Endometrial microvascular endothelial cells (primary cell): ENCODE data around the gene SERPINC1. TPM values are rescaled to one million over a fixed set of nuclear protein-coding genes. Genes with fewer than 3 reads are reported as not detected.
"Not testable (repeated sequence)": the region's sequence is repeated elsewhere in the genome, so short reads cannot be mapped to it uniquely, and the experiment has no call there.

Source experiments
- in situ Hi-C: cut with HindIII; loops from 2 replicates; pipeline ENCODE4 v1.10.0; 2017; ENCODE audit warnings: low sequenced_read_pairs, low pct_unique_long_range_greater_than_20kb; ENCODE audit errors: inconsistent ontology term
- total RNA-seq: library from RNA; depleted of rRNA; stranded (reverse); fragments of >200 nt; gene quantifications from one replicate; pipeline ENCODE4 v1.2.3, GENCODE V29; 2015; ENCODE audit errors: inconsistent ontology term

SERPINC1 gene
- not detected for total RNA-seq

DNA sequence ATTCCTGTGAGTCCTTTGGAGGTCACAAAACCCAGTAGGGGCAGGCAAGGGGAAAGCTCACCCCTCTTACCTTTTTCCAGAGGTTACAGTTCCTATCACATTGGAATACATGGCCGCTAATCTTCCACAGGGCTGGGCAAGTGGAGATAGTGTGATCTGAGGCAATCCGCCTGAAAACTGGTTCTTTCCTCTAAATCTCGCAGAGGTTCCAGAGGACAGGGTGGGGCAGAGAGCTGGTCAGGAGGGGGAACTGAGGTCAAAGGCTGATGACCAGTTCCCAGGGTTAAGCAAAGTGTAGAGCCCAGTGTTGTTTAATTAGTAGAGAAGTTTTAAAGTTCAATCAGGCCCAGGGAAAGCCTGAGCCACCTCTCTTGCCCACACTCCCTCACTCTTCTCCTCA is at the start of gene SERPINC1:
Gene SERPINC1, minus strand, starts transcription at position 179 of the 400 bp plus-strand sequence. Its CDS starts 68 bp downstream, at position 111.
- in situ Hi-C loops = no loop called here

DNA sequence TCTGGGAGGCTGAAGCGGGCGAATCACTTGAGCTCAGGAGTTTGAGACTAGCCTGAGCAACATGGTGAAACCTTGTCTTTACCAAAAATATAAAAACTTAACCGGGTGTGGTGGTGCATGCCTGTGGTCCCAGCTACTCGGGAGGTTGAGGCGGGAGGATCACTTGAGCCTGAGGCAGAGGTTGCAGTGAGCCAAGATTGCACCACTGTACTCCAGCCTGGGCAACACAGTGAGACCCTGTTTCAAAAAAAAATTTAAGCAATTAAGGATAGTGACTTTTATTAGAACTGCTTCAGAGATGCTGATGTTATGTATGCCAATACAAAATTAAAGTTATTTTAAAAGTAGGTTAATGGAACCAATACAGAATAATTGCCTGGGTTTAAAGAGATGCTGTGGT is 48.8 kb upstream of the SERPINC1 start:
- in situ Hi-C loops = not testable (repeated sequence)

DNA sequence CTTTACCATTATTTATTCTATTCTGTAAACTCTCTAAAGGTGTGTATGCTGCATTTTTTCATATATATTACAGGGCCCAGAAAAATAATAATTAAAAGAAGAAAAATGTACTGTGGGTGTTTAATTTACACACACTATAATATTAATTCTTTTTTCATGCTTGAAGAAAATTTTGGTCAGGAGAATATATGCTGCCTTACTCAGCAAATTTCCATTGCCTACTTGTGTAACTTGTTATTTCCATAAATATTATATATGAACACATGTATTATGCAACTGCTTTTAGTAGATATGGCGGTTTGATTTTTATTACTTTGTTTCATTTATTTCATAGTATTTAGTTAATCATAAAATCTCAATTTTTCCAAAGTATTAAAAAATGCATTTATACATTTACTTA is 46.4 kb upstream of the SERPINC1 start:
- in situ Hi-C loops = no loop called here

DNA sequence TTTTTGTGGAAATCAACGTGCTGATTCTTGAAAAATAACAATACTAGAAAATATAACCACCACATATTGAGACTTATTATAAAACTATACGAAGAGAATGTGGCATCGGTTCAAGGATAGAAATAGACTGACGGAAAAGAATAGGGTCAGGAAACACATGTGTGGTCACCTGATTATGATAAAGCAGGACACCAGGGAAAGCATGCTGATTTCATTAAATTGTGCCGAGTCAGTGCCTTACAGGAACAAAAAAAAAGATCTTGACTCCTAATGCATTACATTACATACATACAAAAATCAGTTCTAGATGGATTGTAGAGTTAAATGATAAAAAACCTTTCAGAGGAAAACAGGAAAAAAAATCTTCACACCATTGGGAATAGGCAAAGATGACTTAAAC is 43.5 kb upstream of the SERPINC1 start:
- in situ Hi-C loops = no loop called here

DNA sequence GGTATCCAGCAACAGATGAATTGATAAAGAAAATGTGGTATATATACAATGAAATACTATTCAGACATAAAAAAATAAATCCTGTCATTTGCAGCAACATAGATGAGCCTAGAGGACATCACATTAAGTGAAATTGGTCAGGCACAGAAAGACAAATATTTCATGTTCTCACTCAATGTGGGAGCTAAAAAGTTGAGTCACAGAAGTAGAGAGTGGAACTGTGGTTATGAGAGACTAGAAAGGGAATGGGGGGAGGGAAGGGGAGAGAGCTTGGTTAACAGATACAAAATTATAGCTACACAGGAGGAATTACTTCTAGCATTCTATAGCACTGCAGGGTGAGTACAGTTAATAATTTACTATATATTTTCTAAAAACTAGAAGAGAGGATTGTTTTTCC is 37.1 kb upstream of the SERPINC1 start:
- in situ Hi-C loops = no loop called here

DNA sequence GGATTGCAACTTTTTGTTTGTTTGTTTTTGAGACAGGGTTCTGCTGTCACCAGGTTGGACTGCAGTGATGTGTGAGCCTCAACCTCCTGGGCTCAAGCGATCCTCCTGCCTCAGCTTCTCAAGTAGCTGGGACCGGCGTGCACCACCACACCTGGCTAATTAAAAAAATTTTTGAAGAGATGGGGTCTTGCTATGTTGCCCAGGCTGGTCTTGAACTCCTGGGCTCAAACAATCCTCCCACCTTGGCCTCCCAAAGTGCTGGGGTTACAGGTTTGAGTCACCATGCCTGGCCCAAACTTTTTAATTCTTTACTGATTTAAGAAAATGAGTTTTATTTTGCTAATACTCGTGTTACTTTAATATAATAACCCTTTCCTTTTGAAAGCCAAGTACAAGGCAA is 31.5 kb upstream of the SERPINC1 start:
- in situ Hi-C loops = no loop called here

DNA sequence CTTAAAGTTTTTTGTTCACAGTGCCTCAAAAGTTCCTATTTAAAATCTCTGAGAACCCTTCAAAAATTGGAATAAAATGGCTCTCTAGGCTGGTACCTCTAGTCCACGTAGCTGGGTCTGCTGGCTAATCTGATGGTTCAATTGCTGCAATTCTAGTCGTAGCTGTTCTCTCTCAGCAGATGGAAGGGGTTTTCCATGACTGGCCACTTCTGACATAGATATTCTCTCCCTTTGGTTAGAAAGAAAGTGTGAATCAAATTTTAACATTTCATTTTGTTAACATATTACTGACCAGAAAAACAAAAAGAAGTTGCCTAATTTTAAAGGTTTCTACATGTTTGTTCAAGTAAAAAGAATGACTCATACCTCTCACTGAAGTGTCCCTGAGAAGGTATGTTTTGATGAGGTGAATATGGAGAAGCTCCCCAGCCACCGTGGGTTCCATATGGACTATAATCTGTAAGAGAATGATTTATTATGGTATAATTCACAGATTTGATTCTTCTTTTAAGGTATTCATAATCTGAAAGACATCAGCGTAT is 29.3 kb upstream of the SERPINC1 start:
- in situ Hi-C loops = no loop called here

DNA sequence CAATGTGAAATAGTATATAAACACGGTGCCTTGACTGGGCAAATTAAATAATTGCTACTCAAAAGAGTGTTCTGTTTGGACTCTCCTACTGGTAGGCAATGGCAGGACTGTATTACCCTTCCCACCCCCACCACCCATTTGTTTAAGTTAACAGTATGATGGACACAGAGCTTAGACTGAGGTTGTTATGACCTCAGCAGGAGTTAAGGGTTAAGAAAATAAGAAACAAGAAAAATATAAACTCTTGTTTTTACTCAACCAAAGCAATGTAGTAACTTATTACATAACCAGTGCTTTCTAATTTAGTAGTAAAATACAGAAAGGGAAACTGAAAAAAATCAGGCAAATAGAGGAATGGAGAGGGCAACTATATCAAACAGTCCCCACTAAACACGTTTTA is 19.9 kb upstream of the SERPINC1 start:
- in situ Hi-C loops = no loop called here

DNA sequence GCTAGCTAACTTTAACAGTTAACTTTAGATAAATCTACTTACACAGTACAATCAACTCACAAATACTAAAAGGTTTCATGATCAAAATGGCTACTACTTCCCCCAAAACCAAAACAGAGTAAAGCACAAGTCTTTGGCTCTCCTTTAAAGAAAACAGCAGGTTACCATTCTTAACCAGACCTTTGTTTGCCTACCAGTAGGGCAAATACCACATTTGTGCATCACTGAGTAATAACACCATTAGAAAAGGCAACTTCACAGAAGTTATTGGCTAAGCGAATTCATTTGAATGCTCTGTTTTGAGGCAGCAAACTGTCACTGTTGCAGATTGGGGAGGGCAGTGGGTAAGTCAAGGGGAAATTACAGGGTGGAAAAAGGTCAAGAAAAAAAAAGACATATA is 17.3 kb upstream of the SERPINC1 start:
- in situ Hi-C loops = no loop called here

DNA sequence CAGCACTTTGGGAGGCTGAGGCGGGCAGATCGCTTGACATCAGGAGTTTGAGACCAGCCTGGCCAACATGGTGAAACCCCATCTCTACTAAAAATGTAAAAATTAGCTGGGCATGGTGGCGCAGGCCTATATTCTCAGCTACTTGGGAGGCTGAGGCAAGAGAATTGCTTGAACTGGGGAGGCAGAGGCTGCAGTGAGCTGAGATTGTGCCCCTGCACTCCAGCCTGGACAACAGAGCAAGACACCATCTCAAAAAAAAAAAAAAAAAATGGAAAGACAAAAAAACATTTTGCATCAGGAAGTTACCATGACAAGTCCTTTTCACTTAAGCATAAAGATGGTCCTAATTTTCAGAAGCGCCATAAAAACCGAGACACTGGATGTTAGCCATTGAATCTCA is 13.4 kb upstream of the SERPINC1 start:
- in situ Hi-C loops = not testable (repeated sequence)

DNA sequence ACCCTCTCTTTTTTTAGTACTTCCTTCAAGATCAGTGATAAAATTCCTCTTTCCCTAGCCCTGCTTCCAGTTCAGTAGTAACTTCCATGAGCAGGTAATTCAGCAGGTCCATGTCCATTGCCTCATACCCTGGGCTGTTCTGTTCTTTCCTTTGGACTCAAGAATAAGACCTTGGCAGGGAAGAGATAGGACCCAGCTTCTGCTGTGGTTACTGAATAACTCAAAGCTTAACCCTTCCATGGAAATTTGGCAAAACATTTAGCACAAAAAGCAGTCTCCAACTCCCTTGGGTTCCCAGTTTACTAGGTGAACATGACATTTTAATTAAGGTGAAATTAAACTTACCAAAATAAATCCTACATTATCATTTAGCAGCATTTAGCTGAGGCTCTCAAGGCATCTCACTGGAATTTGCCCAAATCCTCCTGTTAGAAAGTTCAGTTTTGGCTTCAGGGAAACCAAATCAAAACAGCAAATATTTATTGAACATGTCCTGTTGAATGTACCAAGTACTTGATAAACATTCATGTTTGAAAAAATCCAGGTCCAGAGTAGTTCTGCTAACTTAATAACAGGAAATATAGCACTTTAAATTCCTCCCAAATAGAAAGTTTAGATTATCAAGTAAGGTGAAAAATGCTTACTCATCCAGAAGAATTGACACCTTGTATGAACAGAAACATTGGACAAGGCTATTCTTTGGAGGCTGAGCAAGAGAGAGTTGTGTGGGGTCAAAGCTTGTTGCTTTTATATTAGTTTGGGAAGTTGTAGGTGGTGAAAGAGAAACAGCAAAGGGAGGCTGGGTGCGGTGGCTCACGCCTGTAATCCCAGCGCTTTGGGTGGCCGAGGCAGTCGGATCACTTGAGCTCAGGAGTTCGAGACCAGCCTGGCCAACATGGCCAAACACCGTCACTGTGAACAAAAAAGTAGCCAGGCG is 8.4 kb upstream of the SERPINC1 start:
- in situ Hi-C loops = no loop called here

DNA sequence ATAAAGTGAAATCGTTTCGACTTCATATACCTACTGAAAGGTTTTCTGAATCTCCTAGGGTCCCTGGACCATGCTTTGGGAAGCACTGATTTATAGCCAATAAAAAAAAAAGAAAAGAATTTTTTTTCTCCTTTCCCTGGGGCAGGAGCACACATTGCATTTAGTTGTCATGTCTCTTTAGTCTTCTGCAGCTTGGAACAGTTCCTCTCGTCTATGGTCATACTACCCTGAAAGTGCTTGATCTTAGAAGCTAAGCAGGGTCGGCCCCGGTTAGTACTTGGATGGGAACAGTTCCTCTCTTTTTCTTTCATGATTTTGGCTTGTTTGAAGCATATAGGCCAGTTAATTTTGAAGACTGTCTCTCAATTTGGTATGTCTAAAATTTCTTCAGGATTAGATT is 3.7 kb upstream of the SERPINC1 start:
- in situ Hi-C loops = no loop called here

DNA sequence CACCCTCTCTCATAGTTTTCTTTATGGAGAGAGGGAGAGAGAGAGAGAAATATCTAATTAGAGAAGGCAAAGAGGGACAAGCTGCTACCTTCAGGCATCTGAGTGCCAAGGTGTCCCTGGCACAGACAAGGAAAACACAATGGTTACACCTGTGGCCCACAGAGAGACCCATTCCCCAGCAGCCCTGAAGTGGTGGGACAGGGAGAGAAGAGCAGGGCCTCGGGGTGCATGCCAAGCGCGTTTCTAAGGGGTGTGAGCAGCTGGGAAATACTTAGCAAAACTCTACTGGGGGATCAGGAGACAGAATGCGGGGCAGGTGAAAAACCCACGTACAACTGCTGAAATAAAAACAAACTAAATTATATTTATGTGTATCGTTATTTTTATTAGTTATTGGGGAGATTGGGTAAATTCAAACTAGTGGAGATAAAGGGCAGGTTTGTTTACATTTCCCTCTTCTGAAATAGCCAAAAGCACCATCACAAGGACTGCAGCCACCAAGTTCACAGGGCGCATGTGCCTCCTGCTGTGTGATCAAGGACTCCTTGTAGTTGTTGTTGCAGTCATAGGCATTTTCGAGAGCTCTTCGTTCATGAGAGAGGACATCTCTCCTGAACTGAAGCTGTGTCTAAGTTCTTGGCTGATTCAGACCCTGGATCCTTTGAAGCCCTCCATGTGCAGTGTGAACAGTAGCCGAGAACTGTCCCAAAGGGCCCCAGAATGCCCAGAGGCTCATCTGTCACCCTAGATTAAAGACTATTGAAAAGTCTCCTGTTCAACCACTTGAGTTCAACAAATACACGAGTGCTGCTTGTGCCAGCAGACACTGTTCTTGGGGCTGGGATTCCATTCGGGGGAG is 737 bp upstream of the SERPINC1 start:
- in situ Hi-C loops = no loop called here

DNA sequence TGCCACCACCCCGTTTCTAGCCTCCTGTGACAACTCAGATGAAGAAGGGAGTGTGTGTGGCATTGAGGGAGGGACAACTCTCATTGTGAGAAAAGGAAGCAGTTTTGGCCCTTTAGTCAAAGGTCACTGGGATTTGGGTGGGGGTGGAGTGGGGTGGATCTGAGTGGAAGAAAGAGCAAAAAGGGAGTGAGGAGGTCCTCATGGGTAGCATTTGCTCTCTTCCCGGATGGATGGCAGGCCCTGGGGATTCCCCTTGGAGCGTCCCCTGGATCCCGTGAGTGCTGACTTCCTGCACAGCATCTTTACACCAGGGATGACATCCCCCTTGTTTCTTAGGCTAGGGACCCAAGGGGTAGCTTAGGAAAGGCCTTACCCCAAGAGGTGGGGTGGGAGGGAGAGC is 460 bp downstream of the SERPINC1 start:
- in situ Hi-C loops = no loop called here

DNA sequence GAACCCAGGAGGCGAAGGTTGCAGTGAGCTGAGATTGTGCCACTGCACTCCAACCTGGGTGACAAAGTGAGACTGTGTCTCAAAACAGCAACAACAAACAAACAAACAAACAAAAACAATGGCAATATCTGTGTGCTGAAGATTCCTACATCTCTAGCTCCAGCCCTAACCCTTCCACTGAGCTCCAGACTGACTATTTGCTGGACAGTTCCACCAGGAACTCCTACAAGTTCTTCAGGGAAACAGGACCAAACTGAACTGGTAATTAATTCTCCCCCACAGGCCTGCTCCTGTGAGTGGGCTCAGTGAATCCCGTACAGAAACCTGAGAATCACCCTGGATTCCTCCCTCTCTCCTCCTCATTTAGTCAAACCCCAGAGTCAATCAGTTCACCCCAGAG is 1.5 kb downstream of the SERPINC1 start:
- in situ Hi-C loops = no loop called here

DNA sequence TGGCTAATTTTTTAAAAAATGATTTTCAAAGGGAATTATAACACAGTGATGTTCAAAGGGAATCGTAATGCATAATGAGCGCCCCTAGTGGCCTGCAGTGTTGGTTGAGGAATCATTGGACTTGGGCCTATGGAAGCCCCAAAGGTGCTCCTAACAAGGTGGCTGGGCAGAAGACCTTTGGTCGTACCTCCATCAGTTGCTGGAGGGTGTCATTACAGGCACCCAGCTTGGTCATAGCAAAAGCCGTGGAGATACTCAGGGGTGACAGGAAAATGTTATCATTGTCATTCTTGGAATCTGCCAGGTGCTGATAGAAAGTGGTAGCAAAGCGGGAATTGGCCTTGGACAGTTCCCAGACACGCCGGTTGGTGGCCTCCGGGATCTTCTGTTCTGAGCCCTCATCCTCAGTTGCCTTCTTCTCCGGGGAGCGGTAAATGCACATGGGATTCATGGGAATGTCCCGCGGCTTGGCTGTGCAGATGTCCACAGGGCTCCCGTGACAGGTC is 2.7 kb downstream of the SERPINC1 start:
- in situ Hi-C loops = no loop called here

DNA sequence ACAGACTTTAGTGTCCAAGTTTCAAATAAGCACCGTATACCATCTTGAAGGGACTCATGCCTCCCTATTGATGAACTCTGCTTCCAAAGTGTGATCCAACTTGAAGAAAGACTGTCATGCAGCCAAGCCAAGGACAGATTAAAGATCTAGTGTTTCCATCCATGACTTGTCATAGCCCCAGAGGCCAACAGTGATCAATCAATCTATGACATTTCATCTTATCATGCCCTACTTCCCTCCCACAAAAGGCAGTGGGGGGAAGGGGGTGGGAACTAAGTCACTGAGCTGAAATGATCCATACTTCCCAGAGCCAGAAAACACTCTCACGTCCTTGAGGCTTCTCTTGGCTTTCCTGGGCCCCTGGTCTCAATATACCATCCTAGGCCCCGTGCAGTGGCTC is 4.0 kb downstream of the SERPINC1 start:
- in situ Hi-C loops = no loop called here

DNA sequence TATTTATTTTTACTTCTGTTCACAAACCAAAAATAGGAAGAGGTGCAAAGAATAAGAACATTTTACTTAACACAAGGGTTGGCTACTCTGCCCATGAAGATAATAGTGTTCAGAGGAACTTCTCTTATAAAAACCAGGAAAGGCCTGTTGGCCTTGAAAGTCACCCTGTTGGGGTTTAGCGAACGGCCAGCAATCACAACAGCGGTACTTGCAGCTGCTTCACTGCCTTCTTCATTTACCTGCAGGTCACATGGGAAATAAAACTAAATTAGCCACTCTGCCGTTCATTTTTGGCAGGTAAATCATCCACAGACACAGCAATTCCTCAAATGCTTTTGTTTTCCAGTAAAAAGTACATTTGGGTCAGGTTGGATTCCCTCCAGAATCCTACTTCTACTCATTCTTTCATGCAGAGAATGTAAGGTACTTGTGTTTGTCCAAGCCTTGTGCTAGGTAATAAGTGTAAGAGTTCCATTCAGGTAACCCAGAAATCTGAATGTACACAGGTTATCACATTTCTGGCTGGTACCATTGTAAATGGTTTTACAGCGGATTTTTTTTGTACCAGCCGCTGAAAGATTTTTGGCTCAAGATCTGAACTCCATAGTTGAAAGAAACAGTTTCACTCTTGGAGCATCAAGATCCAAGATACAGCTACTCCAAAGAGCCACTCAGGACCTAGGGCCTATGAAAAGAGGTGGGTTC is 13.1 kb downstream of the SERPINC1 start:
- in situ Hi-C loops = no loop called here

DNA sequence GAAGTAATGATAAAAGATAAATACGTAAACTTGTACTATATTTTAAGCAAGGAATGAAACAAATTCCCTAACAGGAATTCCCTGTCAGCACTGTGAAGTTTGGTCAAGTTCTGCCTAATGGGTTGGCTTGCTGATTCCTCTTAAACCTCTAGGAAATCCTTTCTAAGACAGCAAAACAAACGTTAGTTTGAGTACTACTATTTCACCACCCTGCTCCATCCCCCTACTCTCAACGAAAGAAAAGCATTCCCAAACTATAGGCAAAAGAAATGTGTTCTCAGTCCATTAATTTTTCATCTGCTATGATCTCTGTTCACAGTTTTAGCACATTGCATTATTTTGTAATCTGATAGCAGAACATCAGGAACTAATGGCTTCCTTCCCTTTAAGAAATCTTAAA is 16.1 kb downstream of the SERPINC1 start:
- in situ Hi-C loops = no loop called here
